Measurements from ENCODE around the gene POLK. TPM values are rescaled to one million over a fixed set of nuclear protein-coding genes. Genes with fewer than 3 reads are reported as not detected.

Gene POLK
- total and polyA plus RNA-seq, 2 of the 8 experiments (the other 6 are each of a cell fraction or from before 2014, with no cell fraction given), result 2.0 to 9.0 TPM

DNA sequence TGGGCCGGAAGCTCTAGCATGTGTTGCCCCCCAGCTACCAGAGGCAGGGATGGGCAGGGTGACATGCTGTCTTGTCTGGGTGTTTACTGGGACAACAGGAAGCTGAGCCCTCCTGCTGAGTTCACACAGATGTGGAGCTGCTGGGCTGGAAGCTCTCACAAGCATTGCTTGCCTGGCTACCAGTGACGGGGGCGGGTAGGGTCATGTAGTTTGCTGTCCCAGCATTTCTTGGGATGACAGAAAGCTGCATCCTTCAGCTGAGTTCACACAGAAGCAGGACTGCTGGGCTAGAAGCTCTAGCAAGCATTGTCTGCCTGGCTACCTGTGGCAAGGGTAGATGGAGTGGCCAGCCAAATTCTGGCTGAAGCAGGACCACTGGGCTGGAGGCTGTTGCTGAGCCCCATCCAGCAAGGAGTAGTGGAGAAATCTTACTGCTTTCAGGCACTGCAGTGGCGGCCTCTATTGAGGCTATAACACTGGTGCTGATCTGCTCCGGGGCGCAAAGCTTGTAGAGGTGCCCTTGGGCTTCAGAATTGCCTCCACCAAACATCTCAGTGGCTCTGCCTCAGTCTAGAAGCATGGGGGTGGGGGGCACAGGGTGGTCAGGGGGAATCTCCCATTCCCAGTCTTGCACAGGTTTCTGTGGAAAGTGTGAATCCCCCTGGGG is 25.1 kb downstream of the POLK start:
- no peak overlapping the region for H3K56ac ChIP-seq (replicated peaks; ENCODE audit: insufficient read length, low read depth, low read length)
- H3K79me1 ChIP-seq (ENCODE audit: low read depth, low read length), result peaks cover 2% of the 10 kb centered on the region; the same call in 1 of the 2 replicates
- H3K27me3 ChIP-seq (replicated peaks in 1 of 4; ENCODE audit: control insufficient read depth in 3 of 4, extremely low read depth in 1 of 4, insufficient read depth in 3 of 4, low read length in 3 of 4), result no peaks in the 10 kb centered on the region
- H3K14ac ChIP-seq (ENCODE audit: insufficient read length), result no peak overlapping the region
- no peak overlapping the region for H3K23ac ChIP-seq (ENCODE audit: insufficient read length)
- no peak for DNase-seq (ENCODE audit: low read depth in 1 of 2, low spot score in 2 of 2)
- H3K18ac ChIP-seq (ENCODE audit: extremely low read depth, low read length), result no peak overlapping the region; the same call in 1 of the 2 replicates
- no peak overlapping the region for H3K4ac ChIP-seq (replicated peaks; ENCODE audit: insufficient read length, low read depth, low read length)
- peaks cover 0 to 3% of the 10 kb centered on the region in 2 experiments for H4K20me1 ChIP-seq (replicated peaks in 1 of 2; ENCODE audit: control insufficient read depth in 1 of 2, insufficient read depth in 2 of 2, low read length in 2 of 2)
- FAIRE-seq, result no peak
- H3K4me1 ChIP-seq (replicated peaks in 1 of 4; ENCODE audit: control insufficient read depth in 3 of 4, insufficient read depth in 4 of 4, low read length in 3 of 4), result peaks cover 0 to 6% (median 4%) of the 10 kb centered on the region in 4 experiments; a peak in 4 of 7 replicates
- H2BK20ac ChIP-seq (ENCODE audit: low read length), result no peak overlapping the region
- ChIA-PET CTCF (ENCODE audit: partially characterized antibody) (no interaction called here), POLR2A (ENCODE audit: partially characterized antibody) (interaction anchor here (0.6 kb wide), 1 partner anchor 1106 kb away, joined by 3 read pairs; no protein-coding TSS in a partner anchor)
- peak overlapping the region; percentile 61; the same call in 1 of the 2 replicates for H2BK15ac ChIP-seq (ENCODE audit: low read length)
- no peaks in the 10 kb centered on the region for H3K23me2 ChIP-seq (ENCODE audit: low read depth, low read length)
- no peaks in the 10 kb centered on the region for H3K9me3 ChIP-seq (ENCODE audit: insufficient read depth in 2 of 2, low read depth in 1 of 2, low read length in 1 of 2)
- no peak overlapping the region for H4K91ac ChIP-seq (replicated peaks; ENCODE audit: insufficient read length, low read length)
- H2AFZ ChIP-seq (ENCODE audit: low read length), result no peak overlapping the region
- peak overlapping the region; percentile 15 for H2BK5ac ChIP-seq (ENCODE audit: low read depth, low read length)
- no peak overlapping the region for H3K4me3 ChIP-seq (ENCODE audit: extremely low read depth in 1 of 4, insufficient read depth in 2 of 4, low read depth in 3 of 4, low read length in 4 of 4)
- H2BK120ac ChIP-seq (replicated peaks; ENCODE audit: low read depth, low read length), result no peak overlapping the region
- peak overlapping the region; percentile 28; the same call in 1 of the 2 replicates for H4K8ac ChIP-seq (ENCODE audit: extremely low read depth, insufficient read depth, low read length)
- H2BK12ac ChIP-seq (ENCODE audit: low read depth, low read length), result no peak overlapping the region
- WGBS, 2 experiments (ENCODE audit: extremely low coverage in 1 of 2, insufficient coverage in 1 of 2, insufficient read length in 1 of 2, insufficient replicate concordance in 2 of 2, low coverage in 1 of 2, low lambda C conversion rate in 2 of 2, missing lambda C conversion rate in 1 of 2), result 92% methylated on average over 6 of the region's 6 CpGs; no CpG with 5 or more reads in 1 of the 2 experiments
- no peak overlapping the region for H3K27ac ChIP-seq (ENCODE audit: low read depth, low read length)
- H3K79me2 ChIP-seq (ENCODE audit: control insufficient read depth in 1 of 2, insufficient read depth in 2 of 2, low read length in 2 of 2), result peaks cover 0 to 4% of the 10 kb centered on the region in 2 experiments; a peak in 1 of 4 replicates
- no peak overlapping the region for H4K5ac ChIP-seq (ENCODE audit: insufficient read length, low read depth, low read length)
- no peak overlapping the region for H3K9ac ChIP-seq (replicated peaks in 1 of 4; ENCODE audit: extremely low read depth in 1 of 4, low read depth in 3 of 4, low read length in 3 of 4)
- H3K4me2 ChIP-seq (ENCODE audit: insufficient read depth in 1 of 2, low read depth in 2 of 2, low read length in 2 of 2), result no peak overlapping the region
- H3K36me3 ChIP-seq (ENCODE audit: control insufficient read depth in 2 of 4, insufficient read depth in 4 of 4, low read length in 3 of 4), result no peaks in the 10 kb centered on the region
- peak overlapping the region; percentile 95; the same call in 1 of the 2 replicates for H2AK5ac ChIP-seq (ENCODE audit: low read depth, low read length)
- TF ChIP-seq, protein P1, sequence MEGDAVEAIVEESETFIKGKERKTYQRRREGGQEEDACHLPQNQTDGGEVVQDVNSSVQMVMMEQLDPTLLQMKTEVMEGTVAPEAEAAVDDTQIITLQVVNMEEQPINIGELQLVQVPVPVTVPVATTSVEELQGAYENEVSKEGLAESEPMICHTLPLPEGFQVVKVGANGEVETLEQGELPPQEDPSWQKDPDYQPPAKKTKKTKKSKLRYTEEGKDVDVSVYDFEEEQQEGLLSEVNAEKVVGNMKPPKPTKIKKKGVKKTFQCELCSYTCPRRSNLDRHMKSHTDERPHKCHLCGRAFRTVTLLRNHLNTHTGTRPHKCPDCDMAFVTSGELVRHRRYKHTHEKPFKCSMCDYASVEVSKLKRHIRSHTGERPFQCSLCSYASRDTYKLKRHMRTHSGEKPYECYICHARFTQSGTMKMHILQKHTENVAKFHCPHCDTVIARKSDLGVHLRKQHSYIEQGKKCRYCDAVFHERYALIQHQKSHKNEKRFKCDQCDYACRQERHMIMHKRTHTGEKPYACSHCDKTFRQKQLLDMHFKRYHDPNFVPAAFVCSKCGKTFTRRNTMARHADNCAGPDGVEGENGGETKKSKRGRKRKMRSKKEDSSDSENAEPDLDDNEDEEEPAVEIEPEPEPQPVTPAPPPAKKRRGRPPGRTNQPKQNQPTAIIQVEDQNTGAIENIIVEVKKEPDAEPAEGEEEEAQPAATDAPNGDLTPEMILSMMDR (IDR thresholded peaks at IDR 0.05; ENCODE audit: control extremely low read depth in 1 of 3, insufficient read depth in 1 of 3, low read depth in 1 of 3, low read length in 3 of 3), result no peak
- TF ChIP-seq KDM5A (IDR thresholded peaks at IDR 0.05; ENCODE audit: low read length) (no peak), YY1 (IDR thresholded peaks at IDR 0.05; ENCODE audit: low read depth, low read length) (no peak), NRF1 (IDR thresholded peaks at IDR 0.05; ENCODE audit: low read depth, low read length) (no peak)
